GM23248 (cell line): ENCODE data around the gene PSMC3. TPM values are rescaled to one million over a fixed set of nuclear protein-coding genes. Genes with fewer than 3 reads are reported as not detected.

Source experiments
- DNase-seq: peaks from one replicate; pipeline ENCODE4 v3.0.0-alpha.2; 2015
- H2AFZ ChIP-seq: fragments of 200-600 bp; sonication (generic); 2 replicates; pipeline ENCODE4 v1.6.1; 2016; ENCODE audit warnings: antibody characterized with exemption
- H3F3A ChIP-seq: fragments of 200-600 bp; sonication (generic); 2 replicates; pipeline ENCODE4 v1.6.1; 2016; ENCODE audit warnings: mild to moderate bottlenecking, antibody characterized with exemption, mixed run types; ENCODE audit not compliant: insufficient read depth
- H3K27ac ChIP-seq: fragments of 200-600 bp; sonication (generic); 2 replicates; pipeline ENCODE4 v1.5.1; 2016; ENCODE audit warnings: mild to moderate bottlenecking
- H3K27me3 ChIP-seq: fragments of 200-600 bp; sonication (generic); replicated peaks from 2 replicates; pipeline ENCODE4 v1.6.1; 2016; ENCODE audit warnings: mild to moderate bottlenecking; ENCODE audit not compliant: insufficient read depth
- H3K36me3 ChIP-seq: fragments of 200-600 bp; sonication (generic); 2 replicates; pipeline ENCODE4 v1.6.1; 2016; ENCODE audit warnings: low read depth, mild to moderate bottlenecking
- H3K4me1 ChIP-seq: fragments of 200-600 bp; sonication (generic); 2 replicates; pipeline ENCODE4 v1.6.1; 2016; ENCODE audit warnings: mild to moderate bottlenecking; ENCODE audit not compliant: insufficient read depth
- H3K4me2 ChIP-seq: fragments of 200-600 bp; sonication (generic); one replicate; pipeline ENCODE4 v1.6.1; 2016; ENCODE audit warnings: mild to moderate bottlenecking; ENCODE audit not compliant: unreplicated experiment
- H3K4me3 ChIP-seq: fragments of 200-600 bp; sonication (generic); 2 replicates; pipeline ENCODE4 v1.5.1; 2016; ENCODE audit warnings: mild to moderate bottlenecking
- H3K79me2 ChIP-seq: fragments of 200-600 bp; sonication (generic); 2 replicates; pipeline ENCODE4 v1.6.1; 2016; ENCODE audit warnings: mild to moderate bottlenecking; ENCODE audit not compliant: insufficient read depth
- H3K9ac ChIP-seq: fragments of 200-600 bp; sonication (generic); 2 replicates; pipeline ENCODE4 v1.6.1; 2016; ENCODE audit warnings: mild to moderate bottlenecking
- H3K9me2 ChIP-seq: fragments of 200-600 bp; sonication (generic); 2 replicates; pipeline ENCODE4 v1.6.1; 2016; ENCODE audit warnings: mixed run types, mild to moderate bottlenecking, moderate library complexity; ENCODE audit not compliant: insufficient read depth
- H3K9me3 ChIP-seq: fragments of 200-600 bp; sonication (generic); one replicate; pipeline ENCODE4 v1.6.1; 2017; ENCODE audit warnings: low read depth
- H4K20me1 ChIP-seq: fragments of 200-600 bp; sonication (generic); 2 replicates; pipeline ENCODE4 v1.6.0; 2016; ENCODE audit not compliant: insufficient read depth
- EZH2 ChIP-seq: fragments of 200-600 bp; sonication (generic); IDR thresholded peaks from 2 replicates; pipeline ENCODE4 v1.6.1; 2018; ENCODE audit warnings: antibody characterized with exemption, mild to moderate bottlenecking; ENCODE audit not compliant: insufficient read depth, poor library complexity, severe bottlenecking
- EZH2phosphoT487 ChIP-seq: fragments of 200-600 bp; sonication (generic); IDR thresholded peaks from 2 replicates; pipeline ENCODE4 v1.6.1; 2018; ENCODE audit warnings: antibody characterized with exemption, moderate library complexity, mild to moderate bottlenecking, low read depth; ENCODE audit not compliant: insufficient read depth
- WGBS, 2 experiments: methylation state at CpG; one replicate each; pipeline ENCODE4 v1.1.6; 2015 to 2017; ENCODE audit warnings: low lambda C conversion rate in 2 of 2, low coverage in 1 of 2; ENCODE audit errors: missing lambda C conversion rate in 2 of 2; 5-methylcytosine and 5-hydroxymethylcytosine counted together
- in situ Hi-C: fragments of 300-500 bp; cut with MboI; formaldehyde crosslinking; loops from 2 replicates; pipeline ENCODE4 v1.15.0; 2020
- polyA plus RNA-seq: library from polyadenylated mRNA; unstranded; fragments of >200 nt; fragmentation: Nextera tagmentation; extraction: Ambion mirVana; gene quantifications from 2 replicates; pipeline ENCODE4 v1.2.1, GENCODE V29; 2016
- total RNA-seq: library from RNA; depleted of rRNA; stranded (reverse); fragments of >200 nt; shearing (Covaris generic); gene quantifications from 2 replicates; pipeline ENCODE4 v1.2.3, GENCODE V29; 2014

The PSMC3 gene
- total and polyA plus RNA-seq, 2 experiments from 2014 or later, result 151 to 212 TPM

GRCh38 chr11:47468598-47469214 lies 42.5 kb upstream of the PSMC3 start:
- Histone ChIP-seq H3K36me3 (peaks cover 45% of the 10 kb centered on the region), H3K4me2 (no peak overlapping the region), H3K27ac (no peak overlapping the region)

GRCh38 chr11:47467357-47467756 lies 41.1 kb upstream of the PSMC3 start:
- no peak for DNase-seq
- H3K4me1 ChIP-seq, result peaks cover 26% of the 10 kb centered on the region
- H3K9me2 ChIP-seq, result no peaks in the 10 kb centered on the region
- H3K79me2 ChIP-seq, result peaks cover 62% of the 10 kb centered on the region
- H3K27ac ChIP-seq, result no peak overlapping the region
- no peak overlapping the region for H2AFZ ChIP-seq
- H3K9me3 ChIP-seq, result no peaks in the 10 kb centered on the region
- WGBS, 2 experiments, result 82 to 86% methylated on average over 6 to 7 of the region's 7 CpGs
- H3K36me3 ChIP-seq, result peaks cover 33% of the 10 kb centered on the region
- no peak for TF ChIP-seq EZH2
- no peak for TF ChIP-seq EZH2phosphoT487
- H3K27me3 ChIP-seq, result no peaks in the 10 kb centered on the region
- H3K4me3 ChIP-seq, result no peak overlapping the region
- in situ Hi-C loops, result no loop called here
- H3K4me2 ChIP-seq, result no peak overlapping the region
- no peaks in the 10 kb centered on the region for H4K20me1 ChIP-seq
- peaks cover 37% of the 10 kb centered on the region; the same call in 1 of the 2 replicates for H3F3A ChIP-seq
- H3K9ac ChIP-seq, result peak overlapping the region; percentile 46; the same call in 1 of the 2 replicates

More at GRCh38 chr11:47468598-47469214, 42.5 kb upstream of the PSMC3 start:
- Histone ChIP-seq H3K4me1 (peaks cover 26% of the 10 kb centered on the region), H3K9me2 (no peaks in the 10 kb centered on the region), H3F3A (peaks cover 47% of the 10 kb centered on the region; the same call in 1 of the 2 replicates), H3K79me2 (peaks cover 49% of the 10 kb centered on the region), H2AFZ (no peak overlapping the region), H3K9ac (no peak overlapping the region), H3K9me3 (no peaks in the 10 kb centered on the region), H4K20me1 (no peaks in the 10 kb centered on the region), H3K4me3 (no peak overlapping the region), H3K27me3 (no peaks in the 10 kb centered on the region)
- peak; percentile 35 for DNase-seq
- TF ChIP-seq EZH2phosphoT487 (no peak), EZH2 (no peak)
- in situ Hi-C loops, result no loop called here
- 69 to 73% methylated on average over 8 of the region's 8 CpGs for WGBS, 2 experiments

- in situ Hi-C loops, result no loop called here
- no peaks in the 10 kb centered on the region for H3K9me3 ChIP-seq
- H2AFZ ChIP-seq, result no peak overlapping the region
- TF ChIP-seq EZH2phosphoT487 (no peak), EZH2 (no peak)
- 52 to 58% methylated on average over 4 of the region's 4 CpGs for WGBS, 2 experiments
- peaks cover 26% of the 10 kb centered on the region for H3K4me1 ChIP-seq
- H4K20me1 ChIP-seq, result no peaks in the 10 kb centered on the region
- H3K4me3 ChIP-seq, result peak overlapping the region; percentile 6; the same call in 1 of the 2 replicates
- peak; percentile 46 for DNase-seq
- H3K79me2 ChIP-seq, result peaks cover 62% of the 10 kb centered on the region
- peak overlapping the region; percentile 46; the same call in 1 of the 2 replicates for H3K9ac ChIP-seq
- H3K36me3 ChIP-seq, result peaks cover 28% of the 10 kb centered on the region
- no peaks in the 10 kb centered on the region for H3K9me2 ChIP-seq
- H3K27me3 ChIP-seq, result no peaks in the 10 kb centered on the region
- H3K27ac ChIP-seq, result peak overlapping the region; percentile 67
- peaks cover 37% of the 10 kb centered on the region; the same call in 1 of the 2 replicates for H3F3A ChIP-seq
- peak overlapping the region; percentile 10 for H3K4me2 ChIP-seq
These were observed 40.5 kb upstream of the PSMC3 start for GRCh38 chr11:47466701-47467250.

- H3K4me2 ChIP-seq, result peak overlapping the region; percentile 10
These were observed 40.0 kb upstream of the PSMC3 start for GRCh38 chr11:47466201-47466600.

More at GRCh38 chr11:47466201-47466600, 40.0 kb upstream of the PSMC3 start:
- H3K79me2 ChIP-seq, result peaks cover 62% of the 10 kb centered on the region
- WGBS, 2 experiments, result 6 to 17% methylated on average over 5 of the region's 5 CpGs
- peaks cover 37% of the 10 kb centered on the region; the same call in 1 of the 2 replicates for H3F3A ChIP-seq
- H3K9ac ChIP-seq, result peak overlapping the region; percentile 46; the same call in 1 of the 2 replicates
- TF ChIP-seq EZH2 (no peak), EZH2phosphoT487 (no peak)
- peaks cover 28% of the 10 kb centered on the region for H3K4me1 ChIP-seq
- in situ Hi-C loops, result no loop called here
- peaks cover 22% of the 10 kb centered on the region for H3K36me3 ChIP-seq
- peak overlapping the region; percentile 67 for H3K27ac ChIP-seq
- peak overlapping the region; percentile 6; the same call in 1 of the 2 replicates for H3K4me3 ChIP-seq
- DNase-seq, result peak; percentile 82
- no peaks in the 10 kb centered on the region for H3K27me3 ChIP-seq
- no peak overlapping the region for H2AFZ ChIP-seq
- H3K9me2 ChIP-seq, result no peaks in the 10 kb centered on the region
- no peaks in the 10 kb centered on the region for H3K9me3 ChIP-seq
- H4K20me1 ChIP-seq, result no peaks in the 10 kb centered on the region
